H1 (cell line): ENCODE measurements around the gene CHSY3. TPM values are rescaled to one million over a fixed set of nuclear protein-coding genes. Genes with fewer than 3 reads are reported as not detected.

Experiments
- CTCF ChIA-PET: fragments of 300-600 bp; sonication (Branson Sonifier 250); formaldehyde crosslinking; loops from one replicate; lab custom pipeline; 2021; ENCODE audit not compliant: partially characterized antibody; lab: Charles Lee
- POLR2A ChIA-PET: fragments of 300-600 bp; sonication (Branson Sonifier 250); formaldehyde crosslinking; loops from one replicate; lab custom pipeline; 2021; ENCODE audit warnings: inconsistent platforms; ENCODE audit not compliant: partially characterized antibody; lab: Charles Lee
- DNase-seq, 2 experiments: peaks; one replicate each; pipeline versions ENCODE4 v3.0.0 to v3.0.0-alpha.2; 2010 to 2022; ENCODE audit warnings: low spot score in 2 of 2, low read depth in 1 of 2, mixed read lengths in 1 of 2
- FAIRE-seq: peaks from 2 replicates; lab custom pipeline; 2011; peaks lifted over from hg19 to GRCh38; lab: Jason Lieb, UNC
- H2AFZ ChIP-seq: 2 replicates; pipeline ENCODE4 v1.8.1; 2012; ENCODE audit warnings: low read length, inconsistent platforms
- H2AK5ac ChIP-seq: 2 replicates; pipeline ENCODE4 v1.6.1; 2013; ENCODE audit warnings: low read depth, low read length
- H2BK120ac ChIP-seq: replicated peaks from 2 replicates; pipeline ENCODE3; 2013; ENCODE audit warnings: low read depth, low read length, inconsistent platforms
- H2BK12ac ChIP-seq: 2 replicates; pipeline ENCODE4 v1.6.1; 2013; ENCODE audit warnings: low read depth, low read length
- H2BK15ac ChIP-seq: 2 replicates; pipeline ENCODE4 v1.6.1; 2013; ENCODE audit warnings: low read length
- H2BK20ac ChIP-seq: 2 replicates; pipeline ENCODE4 v1.6.1; 2013; ENCODE audit warnings: low read length
- H2BK5ac ChIP-seq: 2 replicates; pipeline ENCODE4 v1.6.1; 2013; ENCODE audit warnings: low read depth, low read length
- H3K14ac ChIP-seq: 2 replicates; pipeline ENCODE4 v1.6.1; 2013; ENCODE audit warnings: inconsistent platforms; ENCODE audit not compliant: insufficient read length
- H3K18ac ChIP-seq: 2 replicates; pipeline ENCODE4 v1.6.1; 2013; ENCODE audit warnings: low read length; ENCODE audit errors: extremely low read depth
- H3K23ac ChIP-seq: 2 replicates; pipeline ENCODE4 v1.6.1; 2013; ENCODE audit warnings: inconsistent platforms; ENCODE audit not compliant: insufficient read length
- H3K23me2 ChIP-seq: 2 replicates; pipeline ENCODE4 v1.6.1; 2013; ENCODE audit warnings: low read depth, low read length
- H3K27ac ChIP-seq: 2 replicates; pipeline ENCODE4 v1.6.1; 2011; ENCODE audit warnings: low read depth, low read length, inconsistent platforms
- H3K27me3 ChIP-seq, 4 experiments: replicated peaks in 1 of 4; 1 replicate in 1 of 4; 2 replicates in 3 of 4; pipeline versions ENCODE4 v1.6.1 to v1.8.1; 2011 to 2013; ENCODE audit warnings: low read length in 3 of 4, mild to moderate bottlenecking in 3 of 4, inconsistent platforms in 2 of 4, mixed read lengths in 2 of 4, moderate library complexity in 1 of 4; ENCODE audit not compliant: control insufficient read depth in 3 of 4, insufficient read depth in 3 of 4; ENCODE audit errors: extremely low read depth in 1 of 4
- H3K36me3 ChIP-seq, 4 experiments: 2 replicates each; pipeline versions ENCODE4 v1.6.1 to v1.8.1; 2011 to 2013; ENCODE audit warnings: mild to moderate bottlenecking in 4 of 4, low read length in 3 of 4, moderate library complexity in 2 of 4, control low read depth in 1 of 4, inconsistent platforms in 1 of 4; ENCODE audit not compliant: insufficient read depth in 4 of 4, control insufficient read depth in 2 of 4
- H3K4ac ChIP-seq: replicated peaks from 2 replicates; pipeline ENCODE3; 2013; ENCODE audit warnings: low read length, low read depth, mixed read lengths, inconsistent platforms; ENCODE audit not compliant: insufficient read length
- H3K4me1 ChIP-seq, 4 experiments: replicated peaks in 1 of 4; 1 replicate in 1 of 4; 2 replicates in 3 of 4; pipeline versions ENCODE4 v1.6.1 to v1.8.1; 2011 to 2013; ENCODE audit warnings: low read length in 3 of 4, inconsistent platforms in 2 of 4, mixed read lengths in 1 of 4; ENCODE audit not compliant: insufficient read depth in 4 of 4, control insufficient read depth in 3 of 4
- H3K4me2 ChIP-seq, 2 experiments: 2 replicates each; pipeline versions ENCODE4 v1.6.1 to v1.8.1; 2011 to 2013; ENCODE audit warnings: low read depth in 2 of 2, low read length in 2 of 2, control low read depth in 1 of 2, inconsistent platforms in 1 of 2, mild to moderate bottlenecking in 1 of 2; ENCODE audit not compliant: insufficient read depth in 1 of 2
- H3K4me3 ChIP-seq, 4 experiments: fragments of 200-600, 300-600 bp in 1 of 4; sonication (generic), shearing (Covaris generic), sonication (Bioruptor Twin) in 1 of 4; 2 replicates each; pipeline versions ENCODE4 v1.5.1 to v1.8.1; 2011 to 2016; ENCODE audit warnings: low read length in 4 of 4, low read depth in 3 of 4, control low read depth in 2 of 4, inconsistent platforms in 2 of 4, mild to moderate bottlenecking in 2 of 4, mixed read lengths in 1 of 4, moderate library complexity in 1 of 4; ENCODE audit not compliant: insufficient read depth in 2 of 4; ENCODE audit errors: extremely low read depth in 1 of 4
- H3K56ac ChIP-seq: replicated peaks from 2 replicates; pipeline ENCODE3; 2013; ENCODE audit warnings: low read depth, mild to moderate bottlenecking, mixed read lengths, low read length, inconsistent platforms; ENCODE audit not compliant: insufficient read length
- H3K79me1 ChIP-seq: 2 replicates; pipeline ENCODE4 v1.6.1; 2013; ENCODE audit warnings: low read depth, low read length, control low read depth
- H3K79me2 ChIP-seq, 2 experiments: 2 replicates each; pipeline versions ENCODE4 v1.6.1 to v1.8.1; 2012 to 2013; ENCODE audit warnings: low read length in 2 of 2, mild to moderate bottlenecking in 2 of 2, inconsistent platforms in 1 of 2; ENCODE audit not compliant: insufficient read depth in 2 of 2, control insufficient read depth in 1 of 2
- H3K9ac ChIP-seq, 4 experiments: replicated peaks in 1 of 4; 1 replicate in 1 of 4; 2 replicates in 3 of 4; pipeline versions ENCODE4 v1.6.1 to v1.8.1; 2011 to 2013; ENCODE audit warnings: low read depth in 3 of 4, low read length in 3 of 4, control low read depth in 2 of 4, mild to moderate bottlenecking in 2 of 4, moderate library complexity in 2 of 4, inconsistent platforms in 1 of 4; ENCODE audit errors: extremely low read depth in 1 of 4
- H3K9me3 ChIP-seq, 2 experiments: 2 replicates each; pipeline versions ENCODE4 v1.6.1 to v1.8.1; 2012 to 2013; ENCODE audit warnings: mild to moderate bottlenecking in 2 of 2, moderate library complexity in 2 of 2, control low read depth in 1 of 2, inconsistent platforms in 1 of 2, low read depth in 1 of 2, low read length in 1 of 2, mixed read lengths in 1 of 2; ENCODE audit not compliant: insufficient read depth in 2 of 2
- H4K20me1 ChIP-seq, 2 experiments: replicated peaks in 1 of 2; 2 replicates each; pipeline versions ENCODE3 to v1.8.1; 2011 to 2013; ENCODE audit warnings: inconsistent platforms in 2 of 2, low read length in 2 of 2, mild to moderate bottlenecking in 1 of 2; ENCODE audit not compliant: insufficient read depth in 2 of 2, control insufficient read depth in 1 of 2
- H4K5ac ChIP-seq: 2 replicates; pipeline ENCODE4 v1.6.1; 2013; ENCODE audit warnings: low read length, low read depth, mixed read lengths, inconsistent platforms; ENCODE audit not compliant: insufficient read length
- H4K8ac ChIP-seq: 2 replicates; pipeline ENCODE4 v1.8.0; 2013; ENCODE audit warnings: mild to moderate bottlenecking, moderate library complexity, low read length, inconsistent platforms; ENCODE audit not compliant: insufficient read depth; ENCODE audit errors: extremely low read depth
- H4K91ac ChIP-seq: replicated peaks from 2 replicates; pipeline ENCODE3; 2013; ENCODE audit warnings: low read length, mixed read lengths, inconsistent platforms; ENCODE audit not compliant: insufficient read length
- JUN ChIP-seq: IDR thresholded peaks from 2 replicates; pipeline ENCODE4 v1.6.1; 2011; ENCODE audit warnings: low read depth, mild to moderate bottlenecking, improper control_type of control experiment, low read length
- MAFK ChIP-seq: IDR thresholded peaks from 2 replicates; pipeline ENCODE4 v1.6.1; 2012; ENCODE audit warnings: low read depth, mild to moderate bottlenecking, improper control_type of control experiment, low read length
- POLR2AphosphoS5 ChIP-seq: IDR thresholded peaks from 2 replicates; pipeline ENCODE4 v1.6.1; 2011; ENCODE audit warnings: low read depth, low read length
- polyA plus RNA-seq, 7 experiments: library from polyadenylated mRNA; depleted of rRNA in 3 of 7; stranded (reverse) in 5 of 7; unstranded in 2 of 7; fragments of >200 nt in 5 of 7; fragments of 200-250 nt in 2 of 7; gene quantifications; 1 replicate in 5 of 7; 2 replicates in 1 of 7; 4 replicates in 1 of 7; pipeline versions ENCODE4 v1.2.1 to v1.2.3, GENCODE V29; 2011 to 2013; ENCODE audit warnings: missing spikeins in 2 of 7, mixed read lengths in 2 of 7
- total RNA-seq: library from RNA; stranded (reverse); fragmentation: NEBNext Ultra II Directional; extraction: Animal tissue kit (Norgen Biotek cat#: 25700); gene quantifications from 2 replicates; pipeline ENCODE4 v1.2.1, GENCODE V29; 2021
- TF ChIP-seq, protein P1 (sequence below): IDR thresholded peaks from 2 replicates; pipeline ENCODE4 v1.6.1; 2011; ENCODE audit warnings: low read length, improper control_type of control experiment

The CHSY3 gene
- total and polyA plus RNA-seq, 2 of the 8 experiments (the other 6 are each of a cell fraction or from before 2014, with no cell fraction given), result 0.24 to 1.8 TPM

DNA sequence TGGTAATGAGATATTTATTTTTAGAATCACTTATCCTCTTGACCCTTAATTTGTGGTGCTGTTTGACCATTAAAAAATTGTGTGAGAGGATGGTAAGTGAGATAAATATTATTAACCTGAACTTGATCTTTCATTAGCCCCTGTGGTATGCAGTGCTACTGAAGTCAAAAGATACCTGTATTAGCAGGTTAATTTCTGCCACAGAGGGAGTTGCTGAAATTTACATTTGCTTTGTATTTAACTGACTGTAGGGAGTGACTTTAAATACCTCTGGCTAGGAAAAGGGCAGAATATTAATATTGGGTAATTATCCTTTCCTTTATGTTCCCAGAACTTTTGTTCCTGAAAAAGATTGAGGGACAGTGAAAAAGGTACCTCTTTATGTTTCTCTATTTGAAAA is 133.6 kb downstream of the CHSY3 start:
- DNase-seq (no peak), FAIRE-seq (no peak)
- H2BK12ac ChIP-seq, result no peak overlapping the region
- H3K23ac ChIP-seq, result no peak overlapping the region
- H2BK15ac ChIP-seq, result no peak overlapping the region
- H3K27me3 ChIP-seq, result no peaks in the 10 kb centered on the region
- no peak for TF ChIP-seq JUN
- TF ChIP-seq POLR2AphosphoS5, result no peak
- no peak for TF ChIP-seq MAFK
- TF ChIP-seq, protein P1, sequence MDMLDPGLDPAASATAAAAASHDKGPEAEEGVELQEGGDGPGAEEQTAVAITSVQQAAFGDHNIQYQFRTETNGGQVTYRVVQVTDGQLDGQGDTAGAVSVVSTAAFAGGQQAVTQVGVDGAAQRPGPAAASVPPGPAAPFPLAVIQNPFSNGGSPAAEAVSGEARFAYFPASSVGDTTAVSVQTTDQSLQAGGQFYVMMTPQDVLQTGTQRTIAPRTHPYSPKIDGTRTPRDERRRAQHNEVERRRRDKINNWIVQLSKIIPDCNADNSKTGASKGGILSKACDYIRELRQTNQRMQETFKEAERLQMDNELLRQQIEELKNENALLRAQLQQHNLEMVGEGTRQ, result no peak
- H2BK120ac ChIP-seq, result no peak overlapping the region
- no peak overlapping the region for H2AK5ac ChIP-seq
- H3K23me2 ChIP-seq, result no peaks in the 10 kb centered on the region
- H3K4me3 ChIP-seq, result no peak overlapping the region
- H3K79me1 ChIP-seq, result no peaks in the 10 kb centered on the region
- H4K5ac ChIP-seq, result no peak overlapping the region
- H3K18ac ChIP-seq, result no peak overlapping the region
- no peak overlapping the region for H3K14ac ChIP-seq
- no peak overlapping the region for H4K8ac ChIP-seq
- ChIA-PET CTCF (interaction anchor here (0.7 kb wide), 2 partner anchors 11 to 106 kb away, joined by 3 read pairs; no protein-coding TSS in a partner anchor), POLR2A (no interaction called here)
- no peaks in the 10 kb centered on the region for H4K20me1 ChIP-seq
- H3K27ac ChIP-seq, result no peak overlapping the region
- H3K9me3 ChIP-seq, result no peaks in the 10 kb centered on the region
- no peak overlapping the region for H3K4ac ChIP-seq
- H2BK20ac ChIP-seq, result no peak overlapping the region
- no peak overlapping the region for H2BK5ac ChIP-seq
- no peaks in the 10 kb centered on the region for H3K79me2 ChIP-seq
- H3K56ac ChIP-seq, result no peak overlapping the region
- H2AFZ ChIP-seq, result no peak overlapping the region
- peaks cover 0 to 2% (median 0%) of the 10 kb centered on the region in 4 experiments; a peak in 1 of 7 replicates for H3K4me1 ChIP-seq
- no peak overlapping the region for H3K4me2 ChIP-seq
- H3K36me3 ChIP-seq, result no peaks in the 10 kb centered on the region
- no peak overlapping the region for H3K9ac ChIP-seq
- no peak overlapping the region for H4K91ac ChIP-seq
